ENCODE measurements around the gene PDE4D. TPM values are rescaled to one million over a fixed set of nuclear protein-coding genes. Genes with fewer than 3 reads are reported as not detected.

Gene PDE4D
- total and polyA plus RNA-seq, 12 donors: 1.2 to 18.9 (median 2.1) TPM

GRCh38 chr5:59264013-59264412, 629.5 kb downstream of the PDE4D start:
- Histone ChIP-seq H3K4me3 (no peak overlapping the region), H3K27ac (no peak overlapping the region), H3K4me1 (replicated peaks in 1 of 2) (no peaks in the 10 kb centered on the region), H3K9me3 (replicated peaks in 1 of 3) (no peaks in the 10 kb centered on the region), H3K27me3 (no peaks in the 10 kb centered on the region), H3K36me3 (replicated peaks in 1 of 2) (no peaks in the 10 kb centered on the region)
- DNase-seq: no peak
- WGBS, 4 donors: 37 to 49% (median 44%) methylated on average over 2 of the region's 2 CpGs
- intact Hi-C loops (cut with DNase I): no loop called here
- TF ChIP-seq CTCF (IDR thresholded peaks at IDR 0.05): no peak
- TF ChIP-seq POLR2A (IDR thresholded peaks at IDR 0.05): no peak

GRCh38 chr5:59261969-59262368, 631.6 kb downstream of the PDE4D start:
- Histone ChIP-seq H3K9me3 (replicated peaks in 1 of 3) (no peaks in the 10 kb centered on the region), H3K4me3 (no peak overlapping the region), H3K27me3 (no peaks in the 10 kb centered on the region), H3K27ac (no peak overlapping the region), H3K36me3 (replicated peaks in 1 of 2) (no peaks in the 10 kb centered on the region), H3K4me1 (replicated peaks in 1 of 2) (no peaks in the 10 kb centered on the region)
- WGBS, 4 donors: 76 to 96% (median 92%) methylated on average over 1 of the region's 1 CpG
- no peak for TF ChIP-seq CTCF (IDR thresholded peaks at IDR 0.05)
- no peak for TF ChIP-seq POLR2A (IDR thresholded peaks at IDR 0.05)
- DNase-seq: no peak
- intact Hi-C loops (cut with DNase I): no loop called here

DNA sequence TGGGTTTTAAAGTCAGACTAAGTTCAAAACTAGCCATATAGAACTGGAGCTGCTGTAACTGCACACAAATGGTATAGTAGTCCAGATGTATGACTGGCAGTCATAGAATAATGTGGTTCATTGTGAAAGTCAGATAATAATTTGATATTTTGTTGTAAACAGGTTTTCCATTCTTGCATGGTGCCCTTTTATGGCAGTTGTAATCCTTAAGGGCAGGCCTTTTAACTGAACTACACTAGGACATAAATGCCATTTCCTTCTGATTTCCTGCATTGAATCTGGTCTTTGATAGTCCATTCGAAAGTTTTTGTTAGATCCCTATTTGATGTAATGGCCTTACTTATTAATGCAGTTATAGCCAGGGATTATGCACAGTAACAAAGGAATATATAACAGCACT, 632.6 kb downstream of the PDE4D start:
- no peak for DNase-seq
- intact Hi-C loops (cut with DNase I): no loop called here
- Histone ChIP-seq H3K36me3 (replicated peaks in 1 of 2) (no peaks in the 10 kb centered on the region), H3K27ac (no peak overlapping the region), H3K4me3 (no peak overlapping the region), H3K9me3 (replicated peaks in 1 of 3) (no peaks in the 10 kb centered on the region), H3K4me1 (replicated peaks in 1 of 2) (no peaks in the 10 kb centered on the region), H3K27me3 (no peaks in the 10 kb centered on the region)
- WGBS, 4 donors: 71 to 93% (median 76%) methylated on average over 1 of the region's 1 CpG
- TF ChIP-seq POLR2A (IDR thresholded peaks at IDR 0.05): no peak
- TF ChIP-seq CTCF (IDR thresholded peaks at IDR 0.05): no peak

DNA sequence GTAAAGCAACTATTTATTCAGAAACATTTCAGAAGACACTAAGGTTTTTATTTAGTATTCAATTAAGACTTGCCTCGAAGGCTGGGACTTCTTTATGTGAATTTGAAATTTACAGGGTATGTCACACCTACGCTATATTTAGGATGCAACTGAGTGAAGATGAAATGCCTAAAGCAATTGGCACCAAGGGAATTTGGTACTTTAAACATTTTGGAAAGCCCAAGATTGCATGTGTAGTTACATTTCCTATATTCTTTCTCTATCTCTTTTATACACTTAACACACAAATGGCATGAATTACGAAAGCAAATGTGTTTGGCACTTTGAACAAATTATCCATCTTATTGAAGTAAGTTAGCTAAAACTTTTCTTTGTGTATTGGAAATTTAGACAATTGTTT, 633.3 kb downstream of the PDE4D start:
- no peak for TF ChIP-seq CTCF (IDR thresholded peaks at IDR 0.05)
- TF ChIP-seq POLR2A (IDR thresholded peaks at IDR 0.05): no peak
- Histone ChIP-seq H3K4me3 (no peak overlapping the region), H3K9me3 (replicated peaks in 1 of 3) (no peaks in the 10 kb centered on the region), H3K36me3 (replicated peaks in 1 of 2) (no peaks in the 10 kb centered on the region), H3K4me1 (replicated peaks in 1 of 2) (no peaks in the 10 kb centered on the region), H3K27me3 (no peaks in the 10 kb centered on the region), H3K27ac (no peak overlapping the region)
- intact Hi-C loops (cut with DNase I): no loop called here
- 89 to 95% (median 94%) methylated on average over 3 of the region's 3 CpGs for WGBS, 4 donors
- no peak for DNase-seq
